SK-MEL-5 (cell line): ENCODE data around the gene HNRNPH2. TPM values are rescaled to one million over a fixed set of nuclear protein-coding genes. Genes with fewer than 3 reads are reported as not detected.

Experiments
- DNase-seq: peaks from one replicate; pipeline ENCODE4 v3.0.0-alpha.2; 2016; ENCODE audit warnings: low read depth, low spot score
- in situ Hi-C: cut with HindIII; loops from 2 replicates; pipeline ENCODE4 v1.10.0; 2016; ENCODE audit warnings: low sequenced_read_pairs, high pct_unique_total_duplicates, low pct_unique_long_range_greater_than_20kb
- total RNA-seq: library from RNA; depleted of rRNA; stranded (reverse); fragments of >200 nt; shearing (Covaris generic); gene quantifications from 2 replicates; pipeline ENCODE4 v1.2.3, GENCODE V29; 2014; rRNA removed

Gene HNRNPH2
- total RNA-seq, 1 experiment from 2014 or later, result 79.3 TPM

DNA sequence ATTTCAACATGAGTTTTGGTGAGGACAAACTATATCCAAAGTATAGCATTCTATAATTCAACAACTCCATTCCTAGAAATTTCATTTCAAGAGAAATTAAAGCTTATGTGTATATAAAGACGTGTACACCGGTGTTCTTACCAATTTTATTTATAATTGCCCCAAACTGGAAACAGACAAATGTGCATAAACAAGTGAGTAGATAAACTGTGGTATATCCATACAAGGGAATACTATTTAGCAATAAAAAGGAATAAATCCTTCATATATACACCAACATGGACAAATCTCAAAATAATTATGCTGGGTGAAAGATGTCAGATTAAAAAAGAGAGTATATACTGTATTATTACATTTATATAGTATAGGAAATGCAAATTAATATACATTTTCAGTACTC, 19.9 kb downstream of the HNRNPH2 start:
- in situ Hi-C loops, result no loop called here
- DNase-seq, result no peak

DNA sequence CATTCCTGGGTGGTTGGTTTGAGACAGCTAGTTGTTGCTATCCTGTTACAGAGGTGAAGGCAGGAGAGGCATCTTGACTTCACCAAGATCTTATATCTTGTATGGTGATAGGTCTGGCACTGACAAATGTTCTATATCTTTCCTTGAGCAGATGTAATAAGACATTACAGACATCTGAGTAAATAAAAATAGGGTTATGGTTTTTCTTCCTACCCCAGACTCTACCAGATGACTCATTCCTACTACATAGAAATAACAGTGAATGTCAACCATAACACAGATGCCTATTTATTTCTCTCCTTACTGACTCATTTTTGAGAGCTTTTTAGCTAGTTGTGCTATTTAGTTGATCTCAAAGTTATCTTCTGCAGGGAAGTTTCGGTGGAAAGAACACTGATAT, 21.9 kb downstream of the HNRNPH2 start:
- peak; percentile 36 for DNase-seq
- in situ Hi-C loops, result no loop called here

DNA sequence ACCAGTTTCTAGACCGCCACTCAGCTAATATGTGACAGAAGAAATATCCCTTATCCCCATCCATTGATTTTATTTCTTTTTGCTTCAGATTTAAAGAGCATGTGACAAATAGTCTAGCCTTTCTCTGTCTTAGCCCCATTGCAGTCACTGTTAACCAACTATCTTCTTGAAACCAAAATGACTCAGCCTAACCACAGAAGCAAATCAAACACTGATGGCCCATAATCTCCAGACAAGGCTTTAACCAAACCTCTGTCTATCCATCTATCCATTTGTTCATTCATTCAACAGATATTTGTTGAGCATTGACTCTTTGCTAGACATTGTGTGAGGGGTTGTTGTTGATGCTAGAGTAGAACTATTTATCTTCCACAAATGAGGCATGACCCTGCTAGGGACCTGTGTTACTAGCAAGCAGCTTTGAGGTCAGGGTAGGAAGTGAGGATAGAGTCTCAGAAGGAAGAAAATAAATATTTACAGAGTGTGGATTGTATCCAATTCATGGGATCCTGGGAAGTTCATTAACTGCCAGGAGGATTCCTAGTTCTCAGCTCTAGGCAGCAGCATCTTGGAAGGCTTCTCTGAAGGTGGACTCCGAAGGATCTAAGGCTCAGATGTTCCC, 22.5 kb downstream of the HNRNPH2 start:
- in situ Hi-C loops, result no loop called here
- DNase-seq, result peak; percentile 47

DNA sequence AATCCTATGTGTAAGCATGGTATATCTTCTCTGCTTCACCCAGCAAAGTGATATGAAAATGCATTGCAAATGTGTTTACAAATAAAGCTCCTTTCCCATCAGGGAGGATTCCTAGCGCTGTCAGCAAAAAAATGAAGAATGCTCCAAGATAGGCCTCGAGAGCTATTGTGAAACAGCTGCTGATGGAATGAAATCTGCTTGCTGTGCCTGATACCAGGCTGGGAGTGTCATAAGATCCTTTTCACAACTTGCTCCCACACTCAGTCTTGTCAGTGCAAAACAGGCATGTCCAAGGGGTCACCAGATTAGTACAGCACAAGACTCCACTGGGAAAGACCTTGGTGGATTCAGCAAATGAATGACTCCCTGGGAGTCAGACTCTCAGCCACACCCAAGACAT, 34.1 kb downstream of the HNRNPH2 start:
- no peak for DNase-seq
- in situ Hi-C loops, result no loop called here

DNA sequence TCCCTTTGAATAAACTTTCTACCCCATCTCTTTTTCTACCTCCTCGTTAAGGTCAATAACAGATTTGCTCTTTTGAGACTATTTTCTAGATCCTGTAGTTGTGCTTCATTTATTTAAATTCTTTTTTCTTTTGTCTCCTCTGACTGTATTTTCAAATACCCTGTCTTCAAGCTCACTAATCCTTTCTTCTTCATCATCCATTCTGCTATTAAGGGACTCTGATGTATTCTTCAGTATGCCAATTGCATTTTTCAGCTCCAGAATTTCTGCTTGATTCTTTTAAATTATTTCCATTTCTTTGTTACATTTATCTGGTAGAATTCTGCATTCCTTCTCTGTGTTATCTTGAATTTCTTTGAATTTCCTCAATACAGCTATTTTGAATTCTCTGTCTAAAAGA, 41.3 kb downstream of the HNRNPH2 start:
- in situ Hi-C loops, result no loop called here
- DNase-seq, result no peak

DNA sequence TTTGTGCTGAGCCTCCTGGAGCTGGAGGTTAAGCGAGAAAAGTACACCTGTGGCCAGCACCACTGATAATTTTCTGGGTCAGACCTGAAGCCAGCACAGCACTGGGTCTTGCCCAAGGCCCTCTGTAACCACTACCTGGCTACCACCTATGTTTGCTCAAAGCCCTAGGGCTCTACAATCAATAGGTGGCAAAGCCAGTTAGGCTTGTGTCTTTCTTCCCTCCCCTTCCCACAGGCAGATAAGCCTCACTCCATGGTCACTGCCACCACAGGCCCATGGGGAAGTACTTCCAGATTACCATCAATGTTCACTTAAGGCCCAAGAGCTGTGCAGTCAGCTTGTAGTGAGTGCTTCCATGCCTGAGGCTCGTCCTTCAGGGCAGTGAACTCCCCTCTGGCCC, 42.1 kb downstream of the HNRNPH2 start:
- DNase-seq, result no peak

DNA sequence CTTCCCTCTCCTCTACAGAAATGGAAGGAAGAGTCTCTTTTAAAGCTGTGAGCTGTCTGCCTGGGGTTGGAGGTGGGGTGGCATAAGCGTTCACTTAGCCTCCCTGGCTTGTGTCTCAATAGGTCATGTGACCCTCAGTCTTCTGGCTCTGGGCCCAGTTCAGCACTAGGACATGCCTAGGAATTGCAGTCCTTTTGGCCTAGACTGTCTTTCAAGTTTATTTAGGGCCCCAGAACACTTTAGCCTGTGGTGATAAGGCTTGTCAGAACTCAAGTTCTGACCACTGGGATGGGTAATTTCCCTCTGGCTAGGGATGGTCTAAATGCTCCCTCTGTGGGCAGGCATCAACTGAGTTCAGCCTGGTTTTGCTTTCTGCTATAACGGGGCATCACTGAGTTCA, 42.9 kb downstream of the HNRNPH2 start:
- peak; percentile 9 for DNase-seq
- in situ Hi-C loops, result no loop called here

More for the DNA sequence above, 42.1 kb downstream of the HNRNPH2 start:
- in situ Hi-C loops, result no loop called here

DNA sequence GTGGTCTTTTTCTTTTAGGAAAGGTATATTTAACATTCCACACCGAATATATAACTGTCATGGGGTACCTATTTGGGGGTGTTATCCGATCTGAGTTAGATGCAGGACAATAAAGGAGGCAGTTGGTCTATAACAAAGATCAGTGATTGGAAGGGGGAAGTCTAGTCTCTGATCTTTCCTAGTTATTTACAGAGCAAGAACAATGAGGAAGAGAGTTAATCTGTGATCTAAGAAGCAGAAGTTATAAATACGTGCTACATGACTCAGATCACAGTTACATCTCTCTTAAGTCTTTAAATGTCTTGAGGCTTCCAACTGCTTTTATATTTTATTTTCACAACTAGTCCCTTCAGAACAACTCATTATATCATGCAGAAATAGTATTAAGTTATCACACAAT, 44.0 kb downstream of the HNRNPH2 start:
- in situ Hi-C loops, result no loop called here
- no peak for DNase-seq

DNA sequence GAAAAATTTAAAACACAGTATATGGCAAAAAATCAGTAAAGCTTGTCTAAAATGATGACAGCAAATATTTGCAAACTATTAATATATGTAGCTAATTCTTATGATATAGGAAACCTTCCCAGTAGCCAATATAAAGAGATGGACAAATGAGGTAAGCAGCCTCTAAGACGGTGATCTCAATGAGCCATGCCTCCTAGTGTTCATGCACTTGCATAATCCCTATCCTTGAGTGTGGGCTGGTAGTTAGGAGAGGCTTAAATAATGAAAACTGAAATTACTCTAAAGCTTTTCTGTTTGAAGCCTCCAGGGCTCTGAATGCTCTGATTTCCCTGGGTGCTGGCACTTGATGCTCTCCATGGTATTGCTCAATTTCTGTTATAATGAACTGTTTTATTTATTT, 52.6 kb downstream of the HNRNPH2 start:
- in situ Hi-C loops, result no loop called here
- DNase-seq, result peak; percentile 29

DNA sequence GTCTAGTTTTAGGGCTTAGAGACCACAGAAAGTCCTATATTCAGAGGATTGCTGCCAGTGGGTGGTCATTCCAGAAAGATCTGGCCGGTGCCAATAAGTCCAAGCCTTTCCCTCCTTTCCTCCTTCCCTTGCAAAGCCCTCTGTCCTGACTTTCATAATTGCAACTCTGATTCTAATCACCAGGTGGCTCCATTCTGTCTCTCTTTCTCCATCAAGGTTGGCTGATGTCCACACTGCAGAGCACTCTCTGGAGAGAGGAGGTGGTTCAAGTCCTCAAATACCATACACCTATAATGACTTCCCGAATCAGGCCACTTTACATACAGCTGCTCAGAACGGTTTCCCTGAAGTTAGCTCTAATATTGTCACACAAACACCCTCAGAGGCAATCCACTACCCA, 54.9 kb downstream of the HNRNPH2 start:
- in situ Hi-C loops, result no loop called here
- peak; percentile 64 for DNase-seq

Other genes starting within 250 kb of the HNRNPH2 start
- gene DRP2, start 188.4 kb upstream of the HNRNPH2 start, total RNA-seq, result 0.08 TPM in 2 replicates
- 1.1 and 3.0 TPM in 2 replicates for gene TAF7L, start 116.9 kb upstream of the HNRNPH2 start, total RNA-seq
- gene TIMM8A, start 59.5 kb upstream of the HNRNPH2 start, total RNA-seq, result 5.8 and 7.0 TPM in 2 replicates
- 1.3 and 2.9 TPM in 2 replicates for gene BTK, start 22.0 kb upstream of the HNRNPH2 start, total RNA-seq
- gene RPL36A, start 17.2 kb upstream of the HNRNPH2 start, total RNA-seq, result 2,136 and 2,368 TPM in 2 replicates
- 201 and 207 TPM in 2 replicates for gene GLA, start 297 bp upstream of the HNRNPH2 start, total RNA-seq
- 0.90 and 0.93 TPM in 2 replicates for gene ARMCX4, start 77.2 kb downstream of the HNRNPH2 start, total RNA-seq
- gene ARMCX1, start 142.3 kb downstream of the HNRNPH2 start, total RNA-seq, result 27.2 and 30.8 TPM in 2 replicates
- gene ARMCX6, start 209.8 kb downstream of the HNRNPH2 start, total RNA-seq, result 46.1 and 49.6 TPM in 2 replicates
- gene ARMCX3, start 214.9 kb downstream of the HNRNPH2 start, total RNA-seq, result 62.2 and 64.6 TPM in 2 replicates